Measurements from ENCODE around the gene ANKLE2.
"Not testable (repeated sequence)": the region's sequence is repeated elsewhere in the genome, so short reads cannot be mapped to it uniquely, and the experiment has no call there.

The ANKLE2 gene

GRCh38 chr12:132761032-132761920 lies at the start of gene ANKLE2:
Gene ANKLE2 (minus strand): TSS chr12:132761832. CDS start chr12:132761798, 34 bp downstream.
- no peak for DNase-seq (ENCODE audit: low read depth)

DNA sequence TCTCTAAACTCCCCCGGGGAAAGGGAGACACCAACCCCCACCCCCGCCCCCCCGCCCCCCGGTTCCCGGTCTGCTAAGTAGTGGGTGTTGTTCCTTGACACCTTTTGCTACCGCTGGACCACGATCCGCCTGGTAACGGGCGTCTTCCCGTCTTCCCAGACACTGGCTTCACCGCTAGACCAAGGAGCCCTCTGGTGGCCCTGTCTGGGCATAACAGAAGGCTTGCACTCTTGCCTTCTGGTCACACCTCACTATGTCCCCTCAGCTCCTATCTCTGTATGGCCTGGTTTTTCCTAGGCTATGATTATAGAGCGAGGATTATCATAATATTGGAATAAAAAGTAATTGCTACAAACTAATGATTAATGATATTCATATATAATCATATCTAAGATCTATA lies 47.8 kb upstream of the ANKLE2 start:
- not testable (repeated sequence) for DNase-seq (ENCODE audit: low read depth)

DNA sequence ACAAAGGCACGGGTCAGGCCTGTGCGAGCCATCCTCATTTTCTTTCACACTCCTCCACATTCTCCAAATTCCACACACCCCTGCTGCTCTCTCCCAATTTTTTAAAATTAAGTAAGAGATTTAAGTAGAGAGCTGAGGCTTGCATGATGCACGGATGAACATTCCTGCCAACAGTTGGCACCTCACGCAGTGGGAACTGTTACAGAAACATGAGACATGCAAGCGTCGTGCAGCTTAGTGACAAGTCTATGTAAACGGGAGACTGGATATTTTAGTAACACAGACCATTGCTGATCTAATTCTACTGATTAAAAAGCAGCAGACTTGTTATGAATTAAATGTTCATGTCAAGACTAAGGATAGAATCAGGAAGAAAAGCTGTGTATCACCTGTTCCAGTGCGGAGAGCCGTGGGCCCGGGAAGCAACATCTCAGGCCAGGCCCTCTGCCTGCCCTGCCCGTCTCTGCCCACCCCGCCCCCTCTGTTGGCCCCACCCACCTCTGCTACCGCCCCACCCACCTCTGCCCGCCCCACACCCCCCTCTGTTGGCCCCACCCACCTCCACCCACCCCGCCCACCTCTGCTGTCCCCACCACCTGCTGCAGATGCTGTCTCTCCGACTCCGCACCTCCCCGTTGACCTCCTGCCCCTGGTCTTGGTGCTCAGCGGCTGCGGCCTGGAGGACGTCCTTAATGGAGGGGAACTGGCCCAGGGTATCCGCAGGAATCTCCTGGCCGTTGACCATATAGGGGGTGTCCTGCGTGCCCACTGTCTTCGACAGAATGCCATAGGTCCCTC lies 45.9 kb upstream of the ANKLE2 start:
- DNase-seq (ENCODE audit: low read depth): no peak

DNA sequence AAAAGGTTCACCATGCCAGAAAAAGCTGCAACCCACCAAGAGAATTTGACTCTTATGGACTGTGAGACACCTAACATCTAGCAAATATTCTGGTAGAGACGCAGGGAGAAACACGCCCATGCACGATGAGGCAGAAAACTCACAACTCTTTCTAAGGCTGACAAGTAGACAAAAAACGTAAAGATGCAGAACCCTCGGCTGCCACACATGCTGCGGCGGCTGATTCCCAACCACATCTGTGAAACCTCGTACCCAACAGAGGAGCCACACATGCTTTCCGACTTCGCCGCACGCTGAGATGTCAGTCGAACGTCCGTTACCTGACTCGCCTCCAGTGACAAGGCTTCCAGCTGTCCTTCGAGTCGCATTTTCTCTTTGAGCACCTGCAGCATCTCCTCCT lies 45.2 kb upstream of the ANKLE2 start:
- no peak for DNase-seq (ENCODE audit: low read depth)

GRCh38 chr12:132804426-132804861 lies 42.8 kb upstream of the ANKLE2 start:
- DNase-seq (ENCODE audit: low read depth): no peak

- DNase-seq (ENCODE audit: low read depth): no peak
These were observed 42.3 kb upstream of the ANKLE2 start for GRCh38 chr12:132803888-132804287.

- DNase-seq (ENCODE audit: low read depth): no peak
These were observed 41.5 kb upstream of the ANKLE2 start for GRCh38 chr12:132803125-132803524.

DNA sequence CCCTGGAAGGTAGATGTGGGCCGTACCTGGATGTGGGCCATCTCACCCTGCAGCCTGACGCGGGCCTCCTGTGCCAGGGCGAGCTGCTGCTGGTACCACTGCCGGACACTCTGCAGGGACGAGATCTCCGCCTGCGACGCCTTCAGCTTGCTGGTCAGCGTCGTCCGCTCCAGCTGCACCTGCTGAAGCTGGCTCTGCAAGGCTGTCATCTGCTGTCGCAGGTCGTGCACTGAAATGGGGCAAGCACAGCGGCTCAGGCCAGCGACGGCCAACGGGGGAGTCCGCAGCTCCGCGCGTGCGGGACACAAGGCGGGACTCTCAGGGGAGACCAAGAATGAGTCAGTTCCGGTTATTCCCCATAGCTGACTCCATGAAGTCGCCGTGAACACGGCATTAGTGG lies 40.1 kb upstream of the ANKLE2 start:
- DNase-seq (ENCODE audit: low read depth): no peak

DNA sequence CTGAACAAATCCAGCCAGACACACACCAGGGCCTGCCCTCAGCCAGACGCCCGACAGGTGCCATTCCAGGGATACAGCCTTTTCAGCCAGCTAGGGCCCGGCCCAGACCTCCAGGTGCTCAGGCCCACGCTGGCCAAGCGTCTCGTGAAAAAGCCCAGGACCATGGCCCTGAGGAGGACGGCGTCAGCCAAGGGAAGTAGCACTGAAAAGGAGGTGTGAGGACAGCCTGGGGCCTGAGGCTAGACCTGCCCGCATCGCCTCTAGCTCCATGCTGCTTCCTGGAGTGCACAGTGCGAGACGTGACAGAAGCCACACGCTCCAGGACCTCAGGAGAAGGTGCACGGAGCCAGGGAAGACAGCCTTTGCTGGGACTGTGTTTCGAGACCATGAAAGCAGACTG lies 37.2 kb upstream of the ANKLE2 start:
- no peak for DNase-seq (ENCODE audit: low read depth)

DNA sequence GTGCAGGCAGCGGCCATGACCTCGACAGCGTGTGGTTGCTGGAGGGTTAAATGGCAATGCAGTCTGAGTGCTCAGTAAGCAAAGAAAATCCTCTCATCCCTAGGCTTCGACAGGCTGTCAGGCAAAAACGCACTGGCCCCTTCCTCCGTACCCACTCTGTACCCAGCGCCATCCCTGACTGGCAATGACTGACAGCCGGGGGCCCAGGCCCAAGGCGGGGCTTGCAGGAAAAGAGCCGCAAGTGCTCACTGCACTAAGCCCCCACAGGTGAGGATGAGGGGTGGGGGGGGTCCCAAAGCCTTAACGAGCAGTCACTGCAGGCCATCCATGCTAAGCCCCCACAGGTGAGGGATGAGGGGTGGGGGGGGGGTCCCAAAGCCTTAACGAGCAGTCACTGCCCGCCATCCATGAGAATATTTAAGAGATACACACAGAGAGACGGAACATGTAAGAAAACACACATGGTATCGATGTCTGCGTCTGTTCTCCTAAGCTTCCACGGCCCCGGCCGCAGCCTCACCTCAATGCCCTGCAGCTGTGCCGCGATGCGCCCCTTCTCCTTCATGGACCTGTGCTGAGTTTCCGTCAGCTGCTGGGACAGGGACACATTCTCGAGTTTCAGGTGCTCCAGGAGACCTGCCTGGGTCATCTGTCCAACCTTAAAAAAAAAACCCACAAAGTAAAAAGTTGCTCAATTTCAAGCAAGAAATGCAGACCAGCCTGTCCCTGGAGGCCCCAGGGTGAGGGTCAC lies 36.4 kb upstream of the ANKLE2 start:
- DNase-seq (ENCODE audit: low read depth): no peak

GRCh38 chr12:132795847-132796246 lies 34.2 kb upstream of the ANKLE2 start:
- DNase-seq (ENCODE audit: low read depth): no peak

DNA sequence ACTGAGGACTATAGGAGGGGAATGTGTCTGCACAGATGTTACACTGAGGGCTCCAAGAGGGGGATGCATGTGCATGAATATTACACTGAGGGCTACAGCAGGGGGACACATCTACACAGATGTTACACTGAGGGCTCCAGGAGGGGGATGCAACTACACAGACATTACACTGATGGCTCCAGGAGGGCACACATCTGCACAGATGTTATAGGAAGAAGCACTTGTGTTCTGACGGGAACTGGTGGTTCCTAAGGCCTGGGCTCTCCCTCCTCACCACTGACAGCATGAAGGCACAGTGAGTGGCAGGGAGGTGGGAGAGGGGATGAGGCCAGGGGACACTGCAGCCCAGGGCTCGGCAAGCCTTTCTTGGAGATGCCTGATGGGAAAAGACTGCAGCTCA lies 30.3 kb upstream of the ANKLE2 start:
- DNase-seq (ENCODE audit: low read depth): not testable (repeated sequence)

DNA sequence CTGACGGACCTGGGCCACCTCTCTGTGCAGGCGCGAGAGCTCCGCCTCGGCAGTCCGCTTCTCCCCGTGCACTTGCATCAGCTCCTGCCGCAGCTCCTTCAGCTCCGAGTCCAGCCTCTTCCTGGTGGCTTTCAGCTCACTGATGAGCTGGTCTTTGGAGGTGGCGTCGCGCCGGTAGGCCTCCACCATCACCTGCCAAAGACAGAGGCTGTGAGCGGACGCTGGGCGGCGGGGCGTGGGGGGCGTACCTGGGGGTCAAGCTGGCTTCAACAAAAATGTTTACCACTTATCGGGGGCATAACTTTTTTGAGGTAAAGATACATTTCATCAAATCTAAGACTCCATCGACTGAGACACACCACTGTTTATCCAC lies 27.5 kb upstream of the ANKLE2 start:
- DNase-seq (ENCODE audit: low read depth): no peak

DNA sequence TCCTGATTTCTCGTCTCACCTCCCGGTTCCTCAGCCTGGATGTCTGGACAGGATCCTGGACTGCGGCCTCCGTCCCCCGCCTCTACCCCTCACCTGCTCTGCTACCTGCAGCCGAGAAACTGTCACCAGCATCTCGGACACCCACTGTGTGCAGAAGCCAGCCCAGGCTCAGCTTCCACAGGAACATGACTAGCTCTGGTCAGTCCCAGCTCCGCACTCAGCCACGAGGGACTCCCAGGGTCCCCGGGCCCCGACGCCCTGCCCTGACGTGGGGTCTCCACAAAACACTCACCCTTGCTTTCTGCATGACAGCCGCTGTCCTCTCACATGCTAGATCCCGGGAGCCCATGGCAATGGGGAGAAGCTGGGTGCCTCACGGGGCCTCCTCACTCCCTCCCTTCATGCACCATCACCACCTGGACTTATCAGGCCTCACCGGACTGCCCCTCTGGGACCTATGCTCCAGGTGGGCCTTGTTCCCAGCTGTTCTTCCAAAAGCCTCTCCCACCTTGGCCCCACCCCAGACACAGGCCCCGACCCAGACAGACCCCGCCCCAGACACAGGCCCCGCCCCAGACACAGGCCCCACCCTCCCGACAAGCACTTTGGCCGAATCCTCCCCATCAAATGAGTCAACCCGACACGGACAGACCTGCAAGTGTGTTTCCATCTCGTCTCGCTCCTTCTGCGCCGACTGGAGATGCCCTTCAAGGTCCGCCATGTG lies 26.9 kb upstream of the ANKLE2 start:
- DNase-seq (ENCODE audit: low read depth): no peak

- no peak for DNase-seq (ENCODE audit: low read depth)
These were observed 26.2 kb upstream of the ANKLE2 start for GRCh38 chr12:132787877-132788276.

- DNase-seq (ENCODE audit: low read depth): no peak
These were observed 24.6 kb upstream of the ANKLE2 start for GRCh38 chr12:132786192-132786591.

DNA sequence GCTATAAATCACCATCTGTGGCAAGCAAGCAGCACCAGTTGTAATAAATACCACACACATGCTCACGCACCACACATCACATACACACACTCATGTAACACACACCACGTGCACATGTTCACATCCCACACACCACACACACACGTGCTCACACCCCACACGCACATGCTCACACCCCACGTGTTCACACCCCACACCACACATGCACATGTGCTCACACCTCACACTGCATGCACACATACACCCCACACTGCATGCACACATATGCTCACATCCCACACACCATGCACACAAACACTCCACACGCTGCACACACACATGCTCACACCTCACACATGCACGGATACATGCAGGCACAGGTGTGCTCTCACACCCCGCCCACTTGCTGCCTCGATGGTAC lies 22.9 kb upstream of the ANKLE2 start:
- DNase-seq (ENCODE audit: low read depth): no peak

DNA sequence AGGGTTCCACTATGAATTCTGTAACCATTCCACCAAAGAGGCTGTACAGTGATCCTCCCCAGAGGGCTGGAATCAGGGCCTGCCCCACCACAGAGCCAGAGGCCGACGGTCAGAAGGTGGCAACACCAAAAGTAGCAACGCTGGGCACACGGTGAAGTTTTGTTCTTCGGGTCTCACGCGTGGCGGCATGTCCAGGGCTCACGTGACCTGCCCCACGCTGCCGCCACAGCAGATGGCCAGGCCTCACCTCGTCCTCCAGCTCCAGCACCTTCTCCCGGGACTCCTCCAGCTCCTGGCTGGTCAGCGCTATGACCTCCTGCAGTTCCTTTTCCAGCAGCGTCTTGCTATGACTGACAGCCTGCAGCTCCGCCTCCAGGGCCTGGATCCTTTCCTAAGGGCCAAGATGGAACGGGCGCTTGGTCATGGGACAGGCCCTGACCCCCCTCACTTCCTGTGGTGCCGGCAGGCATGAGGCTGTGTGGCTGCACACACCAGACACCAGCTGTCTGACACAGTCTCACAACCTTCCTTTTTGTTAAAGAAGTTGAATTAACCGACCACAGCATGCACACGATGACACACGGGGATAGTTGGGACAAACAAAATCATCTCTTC lies 22.4 kb upstream of the ANKLE2 start:
- no peak for DNase-seq (ENCODE audit: low read depth)

- DNase-seq (ENCODE audit: low read depth): no peak
These were observed 20.3 kb upstream of the ANKLE2 start for GRCh38 chr12:132781938-132782337.

DNA sequence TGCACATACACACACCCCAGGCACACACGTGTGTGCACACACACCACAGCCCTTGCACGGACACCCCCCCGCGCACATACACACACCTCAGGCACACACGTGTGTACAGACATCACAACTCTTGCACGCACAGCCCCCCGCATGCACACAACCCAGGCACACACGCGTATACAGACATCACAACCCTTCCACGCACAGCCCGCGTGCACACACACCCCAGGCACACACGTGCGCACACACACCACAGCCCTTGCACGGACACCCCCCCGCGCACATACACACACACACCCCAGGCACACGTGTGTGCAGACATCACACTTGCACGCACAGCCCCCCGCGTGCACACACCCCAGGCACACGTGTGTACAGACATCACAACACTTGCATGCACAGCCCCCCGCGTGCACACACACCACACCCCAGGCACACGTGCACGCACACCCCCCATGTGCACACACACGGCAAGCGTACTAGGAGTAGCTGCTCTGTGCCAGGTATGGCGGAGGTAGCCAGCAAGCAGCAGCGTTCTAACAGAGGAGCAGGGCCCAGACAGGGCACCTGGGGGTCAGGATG lies 18.2 kb upstream of the ANKLE2 start:
- no peak for DNase-seq (ENCODE audit: low read depth)

- no peak for DNase-seq (ENCODE audit: low read depth)
These were observed 16.0 kb upstream of the ANKLE2 start for GRCh38 chr12:132777614-132778013.

All from HS-27A (cell line).